Ishikawa (cell line): ENCODE results near the gene TTC39A.

Experiments used
- CREB1 ChIP-seq: IDR thresholded peaks from 2 replicates; pipeline ENCODE4 v1.6.1; 2012; ENCODE audit warnings: low read depth
- FOXM1 ChIP-seq: IDR thresholded peaks from 2 replicates; pipeline ENCODE4 v1.6.1; 2012; ENCODE audit warnings: low read depth, borderline replicate concordance
- MAX ChIP-seq: IDR thresholded peaks from 2 replicates; pipeline ENCODE4 v1.6.1; 2012
- RAD21 ChIP-seq: IDR thresholded peaks from 2 replicates; pipeline ENCODE4 v1.6.1; 2012; ENCODE audit warnings: low read depth
- TEAD4 ChIP-seq: IDR thresholded peaks from 2 replicates; pipeline ENCODE4 v1.6.1; 2012
- USF1 ChIP-seq: IDR thresholded peaks from 2 replicates; pipeline ENCODE4 v1.6.1; 2012
- YY1 ChIP-seq: IDR thresholded peaks from 2 replicates; pipeline ENCODE4 v1.6.1; 2012; ENCODE audit warnings: low read depth
- TF ChIP-seq, protein P1 (sequence below): IDR thresholded peaks from 2 replicates; pipeline ENCODE4 v1.6.1; 2012; ENCODE audit warnings: low read depth, mild to moderate bottlenecking

- TF ChIP-seq CREB1, result no peak
- no peak for TF ChIP-seq YY1
- TF ChIP-seq MAX, result no peak
- TF ChIP-seq, protein P1, sequence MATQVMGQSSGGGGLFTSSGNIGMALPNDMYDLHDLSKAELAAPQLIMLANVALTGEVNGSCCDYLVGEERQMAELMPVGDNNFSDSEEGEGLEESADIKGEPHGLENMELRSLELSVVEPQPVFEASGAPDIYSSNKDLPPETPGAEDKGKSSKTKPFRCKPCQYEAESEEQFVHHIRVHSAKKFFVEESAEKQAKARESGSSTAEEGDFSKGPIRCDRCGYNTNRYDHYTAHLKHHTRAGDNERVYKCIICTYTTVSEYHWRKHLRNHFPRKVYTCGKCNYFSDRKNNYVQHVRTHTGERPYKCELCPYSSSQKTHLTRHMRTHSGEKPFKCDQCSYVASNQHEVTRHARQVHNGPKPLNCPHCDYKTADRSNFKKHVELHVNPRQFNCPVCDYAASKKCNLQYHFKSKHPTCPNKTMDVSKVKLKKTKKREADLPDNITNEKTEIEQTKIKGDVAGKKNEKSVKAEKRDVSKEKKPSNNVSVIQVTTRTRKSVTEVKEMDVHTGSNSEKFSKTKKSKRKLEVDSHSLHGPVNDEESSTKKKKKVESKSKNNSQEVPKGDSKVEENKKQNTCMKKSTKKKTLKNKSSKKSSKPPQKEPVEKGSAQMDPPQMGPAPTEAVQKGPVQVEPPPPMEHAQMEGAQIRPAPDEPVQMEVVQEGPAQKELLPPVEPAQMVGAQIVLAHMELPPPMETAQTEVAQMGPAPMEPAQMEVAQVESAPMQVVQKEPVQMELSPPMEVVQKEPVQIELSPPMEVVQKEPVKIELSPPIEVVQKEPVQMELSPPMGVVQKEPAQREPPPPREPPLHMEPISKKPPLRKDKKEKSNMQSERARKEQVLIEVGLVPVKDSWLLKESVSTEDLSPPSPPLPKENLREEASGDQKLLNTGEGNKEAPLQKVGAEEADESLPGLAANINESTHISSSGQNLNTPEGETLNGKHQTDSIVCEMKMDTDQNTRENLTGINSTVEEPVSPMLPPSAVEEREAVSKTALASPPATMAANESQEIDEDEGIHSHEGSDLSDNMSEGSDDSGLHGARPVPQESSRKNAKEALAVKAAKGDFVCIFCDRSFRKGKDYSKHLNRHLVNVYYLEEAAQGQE, result no peak
- no peak for TF ChIP-seq TEAD4
- TF ChIP-seq FOXM1, result no peak
- no peak for TF ChIP-seq RAD21
- no peak for TF ChIP-seq USF1
Measured at GRCh38 chr1:51355382-51355781, 25.0 kb upstream of the TTC39A start.
